Measurements from ENCODE around the gene IL20. TPM values are rescaled to one million over a fixed set of nuclear protein-coding genes. Genes with fewer than 3 reads are reported as not detected.

The IL20 gene
- polyA plus RNA-seq, 1 donor from 2014 or later = not detected

DNA sequence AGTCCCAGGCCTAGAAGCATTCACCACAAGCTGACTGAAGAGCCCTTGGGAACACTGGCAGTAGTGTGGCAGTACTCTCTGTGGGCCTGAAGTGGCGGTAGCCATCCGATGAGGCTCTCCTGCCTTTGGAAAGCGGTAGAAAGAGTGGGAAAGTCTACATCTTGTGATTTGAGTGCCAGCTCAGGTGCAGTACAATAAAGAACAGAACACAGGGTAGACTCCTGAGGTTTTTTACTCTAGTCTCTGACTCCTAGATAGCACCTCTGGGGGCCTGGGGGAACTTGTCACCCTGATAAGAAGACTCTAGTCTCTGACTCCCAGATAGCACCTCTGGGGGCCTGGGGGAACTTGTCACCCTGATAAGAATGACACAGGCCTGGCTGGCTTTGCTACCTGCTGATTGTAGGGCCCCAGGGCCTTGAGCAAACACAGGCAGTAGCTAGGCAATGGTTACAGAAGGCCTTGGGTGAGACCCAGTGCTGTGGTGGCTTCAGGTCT is 18.0 kb upstream of the IL20 start:
- Histone ChIP-seq H3F3A (ENCODE audit: insufficient read depth, low read length, poor library complexity, severe bottlenecking) (no peaks in the 10 kb centered on the region), H4K20me1 (ENCODE audit: insufficient read depth) (no peaks in the 10 kb centered on the region), H3K9ac (ENCODE audit: low read length) (no peak overlapping the region), H3K9me3 (ENCODE audit: low read length) (no peaks in the 10 kb centered on the region), H3K79me2 (replicated peaks; ENCODE audit: insufficient read depth, low read length) (no peaks in the 10 kb centered on the region), H3K36me3 (ENCODE audit: insufficient read depth, low read length) (no peaks in the 10 kb centered on the region), H3K4me2 (ENCODE audit: low read length) (no peak overlapping the region), H3K27me3 (ENCODE audit: insufficient read depth, low read depth, low read length) (no peaks in the 10 kb centered on the region), H3K27ac (ENCODE audit: low read length) (no peak overlapping the region), H3K9me2 (ENCODE audit: insufficient read depth, low read length) (no peaks in the 10 kb centered on the region), H2AFZ (ENCODE audit: low read depth, low read length) (no peak overlapping the region), H3K4me3 (ENCODE audit: low read length) (no peak overlapping the region)
- TF ChIP-seq, protein P1, sequence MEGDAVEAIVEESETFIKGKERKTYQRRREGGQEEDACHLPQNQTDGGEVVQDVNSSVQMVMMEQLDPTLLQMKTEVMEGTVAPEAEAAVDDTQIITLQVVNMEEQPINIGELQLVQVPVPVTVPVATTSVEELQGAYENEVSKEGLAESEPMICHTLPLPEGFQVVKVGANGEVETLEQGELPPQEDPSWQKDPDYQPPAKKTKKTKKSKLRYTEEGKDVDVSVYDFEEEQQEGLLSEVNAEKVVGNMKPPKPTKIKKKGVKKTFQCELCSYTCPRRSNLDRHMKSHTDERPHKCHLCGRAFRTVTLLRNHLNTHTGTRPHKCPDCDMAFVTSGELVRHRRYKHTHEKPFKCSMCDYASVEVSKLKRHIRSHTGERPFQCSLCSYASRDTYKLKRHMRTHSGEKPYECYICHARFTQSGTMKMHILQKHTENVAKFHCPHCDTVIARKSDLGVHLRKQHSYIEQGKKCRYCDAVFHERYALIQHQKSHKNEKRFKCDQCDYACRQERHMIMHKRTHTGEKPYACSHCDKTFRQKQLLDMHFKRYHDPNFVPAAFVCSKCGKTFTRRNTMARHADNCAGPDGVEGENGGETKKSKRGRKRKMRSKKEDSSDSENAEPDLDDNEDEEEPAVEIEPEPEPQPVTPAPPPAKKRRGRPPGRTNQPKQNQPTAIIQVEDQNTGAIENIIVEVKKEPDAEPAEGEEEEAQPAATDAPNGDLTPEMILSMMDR (IDR thresholded peaks at IDR 0.05; ENCODE audit: poor library complexity, severe bottlenecking) = no peak
- no peak for TF ChIP-seq SMC3 (conservative IDR thresholded peaks at IDR 0.05; ENCODE audit: poor library complexity)
- TF ChIP-seq RAD21 (conservative IDR thresholded peaks at IDR 0.05) = no peak
- no peak for TF ChIP-seq TAF1 (IDR thresholded peaks at IDR 0.05; ENCODE audit: low read depth)
- TF ChIP-seq, protein P2, sequence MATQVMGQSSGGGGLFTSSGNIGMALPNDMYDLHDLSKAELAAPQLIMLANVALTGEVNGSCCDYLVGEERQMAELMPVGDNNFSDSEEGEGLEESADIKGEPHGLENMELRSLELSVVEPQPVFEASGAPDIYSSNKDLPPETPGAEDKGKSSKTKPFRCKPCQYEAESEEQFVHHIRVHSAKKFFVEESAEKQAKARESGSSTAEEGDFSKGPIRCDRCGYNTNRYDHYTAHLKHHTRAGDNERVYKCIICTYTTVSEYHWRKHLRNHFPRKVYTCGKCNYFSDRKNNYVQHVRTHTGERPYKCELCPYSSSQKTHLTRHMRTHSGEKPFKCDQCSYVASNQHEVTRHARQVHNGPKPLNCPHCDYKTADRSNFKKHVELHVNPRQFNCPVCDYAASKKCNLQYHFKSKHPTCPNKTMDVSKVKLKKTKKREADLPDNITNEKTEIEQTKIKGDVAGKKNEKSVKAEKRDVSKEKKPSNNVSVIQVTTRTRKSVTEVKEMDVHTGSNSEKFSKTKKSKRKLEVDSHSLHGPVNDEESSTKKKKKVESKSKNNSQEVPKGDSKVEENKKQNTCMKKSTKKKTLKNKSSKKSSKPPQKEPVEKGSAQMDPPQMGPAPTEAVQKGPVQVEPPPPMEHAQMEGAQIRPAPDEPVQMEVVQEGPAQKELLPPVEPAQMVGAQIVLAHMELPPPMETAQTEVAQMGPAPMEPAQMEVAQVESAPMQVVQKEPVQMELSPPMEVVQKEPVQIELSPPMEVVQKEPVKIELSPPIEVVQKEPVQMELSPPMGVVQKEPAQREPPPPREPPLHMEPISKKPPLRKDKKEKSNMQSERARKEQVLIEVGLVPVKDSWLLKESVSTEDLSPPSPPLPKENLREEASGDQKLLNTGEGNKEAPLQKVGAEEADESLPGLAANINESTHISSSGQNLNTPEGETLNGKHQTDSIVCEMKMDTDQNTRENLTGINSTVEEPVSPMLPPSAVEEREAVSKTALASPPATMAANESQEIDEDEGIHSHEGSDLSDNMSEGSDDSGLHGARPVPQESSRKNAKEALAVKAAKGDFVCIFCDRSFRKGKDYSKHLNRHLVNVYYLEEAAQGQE (IDR thresholded peaks at IDR 0.05; ENCODE audit: borderline replicate concordance) = no peak
- TF ChIP-seq EZH2 (IDR thresholded peaks at IDR 0.05; ENCODE audit: borderline replicate concordance, insufficient read depth, low read length, poor library complexity, severe bottlenecking) = no peak
- TF ChIP-seq MXI1 (conservative IDR thresholded peaks at IDR 0.05; ENCODE audit: poor library complexity, severe bottlenecking) = no peak
- TF ChIP-seq POLR2AphosphoS5 (IDR thresholded peaks at IDR 0.05) = no peak
- TF ChIP-seq EP300 (conservative IDR thresholded peaks at IDR 0.05; ENCODE audit: poor library complexity, severe bottlenecking) = no peak

DNA sequence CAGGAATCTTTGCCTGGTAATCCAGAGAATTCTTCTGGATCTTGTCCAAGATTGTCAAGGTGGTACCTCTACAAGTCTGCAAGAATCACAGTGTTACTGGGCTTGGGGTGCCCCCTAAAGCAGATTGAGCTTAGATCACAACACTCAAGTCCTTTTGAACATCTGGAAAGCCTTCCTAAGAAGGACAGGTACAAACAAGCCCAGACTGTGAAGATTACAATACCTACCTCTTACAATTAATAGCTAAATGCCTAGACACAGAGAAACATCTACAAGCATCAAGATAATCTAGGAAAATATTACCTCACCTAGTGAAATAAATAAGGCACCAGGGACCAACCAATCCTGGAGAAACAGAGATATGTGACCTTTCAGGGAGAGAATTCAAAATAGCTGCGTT is 17.5 kb upstream of the IL20 start:
- no peaks in the 10 kb centered on the region for H3K36me3 ChIP-seq (ENCODE audit: insufficient read depth, low read length)
- no peak overlapping the region for H2AFZ ChIP-seq (ENCODE audit: low read depth, low read length)
- no peaks in the 10 kb centered on the region for H3K79me2 ChIP-seq (replicated peaks; ENCODE audit: insufficient read depth, low read length)
- no peak overlapping the region for H3K27ac ChIP-seq (ENCODE audit: low read length)
- H4K20me1 ChIP-seq (ENCODE audit: insufficient read depth) = no peaks in the 10 kb centered on the region
- H3F3A ChIP-seq (ENCODE audit: insufficient read depth, low read length, poor library complexity, severe bottlenecking) = no peaks in the 10 kb centered on the region
- H3K4me3 ChIP-seq (ENCODE audit: low read length) = no peak overlapping the region
- no peaks in the 10 kb centered on the region for H3K27me3 ChIP-seq (ENCODE audit: insufficient read depth, low read depth, low read length)
- H3K9me3 ChIP-seq (ENCODE audit: low read length) = no peaks in the 10 kb centered on the region
- H3K9me2 ChIP-seq (ENCODE audit: insufficient read depth, low read length) = no peaks in the 10 kb centered on the region
- TF ChIP-seq RAD21 (conservative IDR thresholded peaks at IDR 0.05) (no peak), TAF1 (IDR thresholded peaks at IDR 0.05; ENCODE audit: low read depth) (no peak), MXI1 (conservative IDR thresholded peaks at IDR 0.05; ENCODE audit: poor library complexity, severe bottlenecking) (no peak), EP300 (conservative IDR thresholded peaks at IDR 0.05; ENCODE audit: poor library complexity, severe bottlenecking) (no peak)
- TF ChIP-seq, protein P1 (IDR thresholded peaks at IDR 0.05; ENCODE audit: poor library complexity, severe bottlenecking) = no peak
- no peak overlapping the region for H3K4me2 ChIP-seq (ENCODE audit: low read length)
- no peak overlapping the region for H3K9ac ChIP-seq (ENCODE audit: low read length)
